ENCODE data around the gene ANKRD23. TPM values are rescaled to one million over a fixed set of nuclear protein-coding genes. Genes with fewer than 3 reads are reported as not detected.

Gene ANKRD23
- total and polyA plus RNA-seq, 2 experiments from 2014 or later = 1.8 to 4.4 TPM

DNA sequence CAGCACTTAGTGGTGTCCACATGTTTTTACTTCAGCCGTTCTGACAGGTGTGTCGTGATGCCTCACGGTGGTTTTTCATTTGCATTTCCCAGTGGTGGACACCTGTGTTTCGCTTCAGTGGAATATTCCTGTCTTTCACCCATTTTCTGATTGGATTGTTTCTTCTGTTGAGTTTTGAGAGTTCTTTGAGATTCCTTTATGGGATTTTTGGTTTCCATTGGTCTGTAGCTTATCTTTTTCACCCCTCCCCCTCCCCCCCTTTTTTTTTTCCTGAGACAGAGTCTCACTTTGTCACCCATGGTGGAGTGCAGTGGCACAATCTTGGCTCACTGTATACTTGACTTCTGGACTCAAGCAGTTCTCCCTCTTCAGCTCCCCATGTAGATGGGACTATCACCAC lies 8.0 kb downstream of the ANKRD23 start:
- H3K4me2 ChIP-seq = no peak overlapping the region
- no peaks in the 10 kb centered on the region for H3K9me3 ChIP-seq (ENCODE audit: low read depth)
- no peak overlapping the region for H2AFZ ChIP-seq
- peaks cover 11% of the 10 kb centered on the region for H3K4me1 ChIP-seq (ENCODE audit: insufficient read depth)
- no peaks in the 10 kb centered on the region for H3K9me2 ChIP-seq (replicated peaks; ENCODE audit: insufficient read depth)
- no peak for DNase-seq (ENCODE audit: low spot score)
- 91% methylated on average over 4 of the region's 4 CpGs for WGBS (ENCODE audit: low lambda C conversion rate, missing lambda C conversion rate)
- no peaks in the 10 kb centered on the region for H3K36me3 ChIP-seq (replicated peaks; ENCODE audit: insufficient read depth, low read depth)
- no peak overlapping the region for H3K27ac ChIP-seq
- H3K79me2 ChIP-seq = no peaks in the 10 kb centered on the region
- no peak overlapping the region for H3K4me3 ChIP-seq
- TF ChIP-seq EZH2phosphoT487 (IDR thresholded peaks at IDR 0.05; ENCODE audit: low read depth, severe bottlenecking, unreplicated experiment) (no peak), EZH2 (IDR thresholded peaks at IDR 0.05; ENCODE audit: borderline replicate concordance) (no peak)
- TF ChIP-seq, protein P1, sequence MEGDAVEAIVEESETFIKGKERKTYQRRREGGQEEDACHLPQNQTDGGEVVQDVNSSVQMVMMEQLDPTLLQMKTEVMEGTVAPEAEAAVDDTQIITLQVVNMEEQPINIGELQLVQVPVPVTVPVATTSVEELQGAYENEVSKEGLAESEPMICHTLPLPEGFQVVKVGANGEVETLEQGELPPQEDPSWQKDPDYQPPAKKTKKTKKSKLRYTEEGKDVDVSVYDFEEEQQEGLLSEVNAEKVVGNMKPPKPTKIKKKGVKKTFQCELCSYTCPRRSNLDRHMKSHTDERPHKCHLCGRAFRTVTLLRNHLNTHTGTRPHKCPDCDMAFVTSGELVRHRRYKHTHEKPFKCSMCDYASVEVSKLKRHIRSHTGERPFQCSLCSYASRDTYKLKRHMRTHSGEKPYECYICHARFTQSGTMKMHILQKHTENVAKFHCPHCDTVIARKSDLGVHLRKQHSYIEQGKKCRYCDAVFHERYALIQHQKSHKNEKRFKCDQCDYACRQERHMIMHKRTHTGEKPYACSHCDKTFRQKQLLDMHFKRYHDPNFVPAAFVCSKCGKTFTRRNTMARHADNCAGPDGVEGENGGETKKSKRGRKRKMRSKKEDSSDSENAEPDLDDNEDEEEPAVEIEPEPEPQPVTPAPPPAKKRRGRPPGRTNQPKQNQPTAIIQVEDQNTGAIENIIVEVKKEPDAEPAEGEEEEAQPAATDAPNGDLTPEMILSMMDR (IDR thresholded peaks at IDR 0.05; ENCODE audit: poor library complexity) = no peak
- no peaks in the 10 kb centered on the region for H4K20me1 ChIP-seq (ENCODE audit: insufficient read depth, poor library complexity, severe bottlenecking)
- no peaks in the 10 kb centered on the region for H3K27me3 ChIP-seq

DNA sequence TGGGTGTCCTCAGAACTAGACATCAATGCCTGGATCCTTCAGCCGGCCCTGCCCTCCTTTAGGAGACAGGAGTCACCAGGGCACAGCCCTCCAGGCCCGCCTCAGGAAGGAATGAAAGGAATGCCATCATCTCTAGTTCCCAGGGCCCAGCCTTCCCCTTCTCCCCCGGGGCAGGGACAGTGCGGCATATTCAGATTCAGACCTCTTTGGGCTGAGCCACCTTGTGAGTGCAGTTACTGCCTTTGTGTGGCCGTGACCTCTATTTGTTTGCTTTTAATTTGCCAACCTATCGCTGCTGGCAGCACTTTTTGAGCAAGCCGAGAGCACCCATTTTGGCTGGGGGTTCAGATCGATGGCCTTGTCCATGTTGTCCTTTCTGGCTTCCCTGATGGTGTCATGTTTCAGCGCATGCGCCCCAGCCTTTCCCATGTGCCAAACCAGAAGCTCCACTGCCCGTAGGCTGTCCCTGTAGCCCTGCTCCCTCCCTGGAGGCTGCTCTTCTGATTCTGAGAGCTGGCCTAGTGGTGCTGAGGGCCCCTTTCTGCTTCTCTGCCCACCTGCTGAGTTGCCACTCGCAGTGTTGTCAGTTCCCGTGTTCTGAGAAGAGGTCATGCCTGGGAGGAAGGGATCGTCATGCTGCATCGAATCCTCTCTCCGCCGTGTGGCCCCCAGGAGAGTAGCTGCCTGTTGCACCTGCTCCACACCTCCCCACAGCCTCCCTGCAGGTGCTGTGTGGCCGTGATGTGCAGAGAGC lies 10.9 kb downstream of the ANKRD23 start:
- WGBS (ENCODE audit: low lambda C conversion rate, missing lambda C conversion rate) = 45% methylated on average over 18 of the region's 18 CpGs
- no peaks in the 10 kb centered on the region for H3K27me3 ChIP-seq
- no peak overlapping the region for H2AFZ ChIP-seq
- no peaks in the 10 kb centered on the region for H3K36me3 ChIP-seq (replicated peaks; ENCODE audit: insufficient read depth, low read depth)
- no peaks in the 10 kb centered on the region for H3K9me3 ChIP-seq (ENCODE audit: low read depth)
- peak overlapping the region; percentile 29 for H3K4me2 ChIP-seq
- H3K4me3 ChIP-seq = no peak overlapping the region
- no peaks in the 10 kb centered on the region for H3K9me2 ChIP-seq (replicated peaks; ENCODE audit: insufficient read depth)
- no peaks in the 10 kb centered on the region for H4K20me1 ChIP-seq (ENCODE audit: insufficient read depth, poor library complexity, severe bottlenecking)
- peak overlapping the region; percentile 70 for H3K27ac ChIP-seq
- peaks cover 11% of the 10 kb centered on the region for H3K4me1 ChIP-seq (ENCODE audit: insufficient read depth)
- no peaks in the 10 kb centered on the region for H3K79me2 ChIP-seq
- peak; percentile 66 for DNase-seq (ENCODE audit: low spot score)
- TF ChIP-seq EZH2 (IDR thresholded peaks at IDR 0.05; ENCODE audit: borderline replicate concordance) = no peak
- TF ChIP-seq, protein P1 (IDR thresholded peaks at IDR 0.05; ENCODE audit: poor library complexity) = no peak
- TF ChIP-seq EZH2phosphoT487 (IDR thresholded peaks at IDR 0.05; ENCODE audit: low read depth, severe bottlenecking, unreplicated experiment) = no peak

DNA sequence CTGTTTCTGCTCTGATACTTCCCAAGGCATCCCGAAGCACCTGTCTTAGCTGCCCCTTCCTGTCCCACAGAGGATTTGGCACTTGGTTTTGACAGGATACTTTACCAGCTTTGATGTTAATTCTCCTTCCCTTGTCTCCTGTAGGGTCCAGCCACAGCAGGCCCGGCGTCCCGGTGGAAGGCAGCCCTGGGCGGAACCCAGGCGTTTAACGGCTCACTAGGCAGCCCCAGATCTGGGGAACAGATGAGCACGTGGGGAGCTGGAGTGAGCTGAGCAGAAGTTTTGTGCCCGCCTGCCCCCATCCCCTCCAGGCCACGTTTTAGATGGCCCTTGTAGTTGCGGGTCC lies 11.4 kb downstream of the ANKRD23 start:
- peaks cover 11% of the 10 kb centered on the region for H3K4me1 ChIP-seq (ENCODE audit: insufficient read depth)
- WGBS (ENCODE audit: low lambda C conversion rate, missing lambda C conversion rate) = 61% methylated on average over 11 of the region's 11 CpGs
- no peaks in the 10 kb centered on the region for H3K9me2 ChIP-seq (replicated peaks; ENCODE audit: insufficient read depth)
- TF ChIP-seq EZH2 (IDR thresholded peaks at IDR 0.05; ENCODE audit: borderline replicate concordance) (no peak), EZH2phosphoT487 (IDR thresholded peaks at IDR 0.05; ENCODE audit: low read depth, severe bottlenecking, unreplicated experiment) (no peak)
- TF ChIP-seq, protein P1 (IDR thresholded peaks at IDR 0.05; ENCODE audit: poor library complexity) = no peak
- H3K9me3 ChIP-seq (ENCODE audit: low read depth) = no peaks in the 10 kb centered on the region
- H4K20me1 ChIP-seq (ENCODE audit: insufficient read depth, poor library complexity, severe bottlenecking) = no peaks in the 10 kb centered on the region
- peak overlapping the region; percentile 70 for H3K27ac ChIP-seq
- H3K27me3 ChIP-seq = no peaks in the 10 kb centered on the region
- no peaks in the 10 kb centered on the region for H3K79me2 ChIP-seq
- no peak for DNase-seq (ENCODE audit: low spot score)
- H2AFZ ChIP-seq = no peak overlapping the region
- H3K4me3 ChIP-seq = no peak overlapping the region
- H3K4me2 ChIP-seq = peak overlapping the region; percentile 29
- no peaks in the 10 kb centered on the region for H3K36me3 ChIP-seq (replicated peaks; ENCODE audit: insufficient read depth, low read depth)

Measured in hepatocyte (in vitro differentiated cells).